ENCODE results near the gene PFKFB2.

GRCh38 chr1:207017615-207018559, 35.2 kb upstream of the PFKFB2 start:
- TF ChIP-seq RAD21 (IDR thresholded peaks at IDR 0.05; ENCODE audit: low read depth) (no peak), CEBPB (IDR thresholded peaks at IDR 0.05) (no peak), EP300 (IDR thresholded peaks at IDR 0.05; ENCODE audit: borderline replicate concordance) (no peak), REST (IDR thresholded peaks at IDR 0.05; ENCODE audit: low read depth) (no peak), FOXM1 (IDR thresholded peaks at IDR 0.05; ENCODE audit: borderline replicate concordance, low read depth) (no peak), CREB1 (IDR thresholded peaks at IDR 0.05; ENCODE audit: low read depth) (no peak), TAF1 (IDR thresholded peaks at IDR 0.05; ENCODE audit: low read depth) (no peak), EGR1 (IDR thresholded peaks at IDR 0.05) (no peak)
